Measurements from ENCODE around the gene PRKCH.

PRKCH gene

GRCh38 chr14:61328626-61329262, 7.4 kb downstream of the PRKCH start:
- no peaks in the 10 kb centered on the region for H3K36me3 ChIP-seq (ENCODE audit: control insufficient read depth in 2 of 2, insufficient read depth in 1 of 2, low read length in 2 of 2)
- H3K27ac ChIP-seq (ENCODE audit: extremely low read depth, low read depth, low read length): no peak overlapping the region
- no peak for TF ChIP-seq PRDM10 (tag by site-specific recombination; IDR thresholded peaks at IDR 0.05)
- no peak for TF ChIP-seq ZNF16 (tag by site-specific recombination; IDR thresholded peaks at IDR 0.05; ENCODE audit: low read depth)
- TF ChIP-seq ZNF560 (tag by site-specific recombination; IDR thresholded peaks at IDR 0.05; ENCODE audit: borderline replicate concordance): no peak
- no peak for TF ChIP-seq ZNF621 (tag by site-specific recombination; IDR thresholded peaks at IDR 0.05)
- TF ChIP-seq OSR2 (tag by site-specific recombination; IDR thresholded peaks at IDR 0.05): peak; percentile 59
- ChIA-PET POLR2A (interaction anchor here (0.6 kb wide), 1 partner anchor 1921 kb away, joined by 3 read pairs; no protein-coding TSS in a partner anchor), CTCF (no interaction called here)
- peaks cover 12% of the 10 kb centered on the region; the same call in 1 of the 2 replicates for H3K4me1 ChIP-seq (ENCODE audit: control insufficient read depth, insufficient read depth, low read length)
- H3K9me3 ChIP-seq (ENCODE audit: control insufficient read depth, insufficient read depth, low read depth, low read length): no peaks in the 10 kb centered on the region
- no peak overlapping the region for H3K4me3 ChIP-seq (ENCODE audit: low read depth, low read length)

- Histone ChIP-seq H3K36me3 (ENCODE audit: control insufficient read depth in 2 of 2, insufficient read depth in 1 of 2, low read length in 2 of 2) (no peaks in the 10 kb centered on the region), H3K4me3 (ENCODE audit: low read depth, low read length) (no peak overlapping the region), H3K4me1 (ENCODE audit: control insufficient read depth, insufficient read depth, low read length) (peaks cover 12% of the 10 kb centered on the region; the same call in 1 of the 2 replicates), H3K27ac (ENCODE audit: extremely low read depth, low read depth, low read length) (no peak overlapping the region), H3K9me3 (ENCODE audit: control insufficient read depth, insufficient read depth, low read depth, low read length) (no peaks in the 10 kb centered on the region)
- POLR2A ChIA-PET: no interaction called here
- CTCF ChIA-PET: no interaction called here
- TF ChIP-seq ZBTB11 (tag by site-specific recombination; conservative IDR thresholded peaks at IDR 0.05; ENCODE audit: low read depth) (no peak), ZFHX2 (tag by site-specific recombination; conservative IDR thresholded peaks at IDR 0.05) (no peak)
Measured at GRCh38 chr14:61329478-61330051, 8.2 kb downstream of the PRKCH start.

- H3K9me3 ChIP-seq (ENCODE audit: control insufficient read depth, insufficient read depth, low read depth, low read length): no peaks in the 10 kb centered on the region
- TF ChIP-seq GLIS2 (tag by site-specific recombination; IDR thresholded peaks at IDR 0.05): no peak
- H3K4me3 ChIP-seq (ENCODE audit: low read depth, low read length): no peak overlapping the region
- CTCF ChIA-PET: no interaction called here
- H3K4me1 ChIP-seq (ENCODE audit: control insufficient read depth, insufficient read depth, low read length): peaks cover 12% of the 10 kb centered on the region; the same call in 1 of the 2 replicates
- POLR2A ChIA-PET: no interaction called here
- no peak overlapping the region for H3K27ac ChIP-seq (ENCODE audit: extremely low read depth, low read depth, low read length)
- H3K36me3 ChIP-seq (ENCODE audit: control insufficient read depth in 2 of 2, insufficient read depth in 1 of 2, low read length in 2 of 2): no peaks in the 10 kb centered on the region
Measured at GRCh38 chr14:61330511-61330910, 9.1 kb downstream of the PRKCH start.

DNA sequence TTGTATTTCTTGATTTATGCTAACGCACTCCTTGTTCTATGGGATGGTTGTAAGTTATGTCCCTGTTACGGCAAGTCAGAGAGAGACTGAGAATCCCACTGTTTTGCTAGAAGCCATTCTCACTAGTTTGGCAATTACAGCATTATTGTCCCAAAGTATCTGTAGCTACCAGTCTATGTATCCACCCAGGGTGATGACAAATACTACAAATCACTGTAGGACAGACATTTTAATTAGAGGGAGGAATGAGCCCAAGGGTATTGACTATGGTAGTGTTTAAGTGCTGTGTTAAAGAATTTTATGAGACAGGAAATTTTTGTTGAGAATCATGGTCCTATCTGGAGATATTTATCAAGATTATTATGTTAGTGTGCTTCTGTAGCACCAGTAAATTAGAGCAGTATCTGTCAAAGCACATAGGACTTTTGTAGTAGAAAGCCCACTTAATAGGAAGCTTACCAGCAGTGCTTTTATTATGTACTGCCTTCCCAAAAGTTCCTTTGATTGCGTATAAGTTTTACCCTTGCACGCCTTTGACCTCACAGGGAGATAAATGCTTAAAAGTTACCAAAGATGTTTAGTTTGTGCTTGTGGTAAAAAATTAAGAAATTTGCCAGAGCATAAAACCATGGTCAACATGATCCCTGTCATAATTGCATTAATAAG, 10.7 kb downstream of the PRKCH start:
- Histone ChIP-seq H3K9me3 (ENCODE audit: control insufficient read depth, insufficient read depth, low read depth, low read length) (no peaks in the 10 kb centered on the region), H3K27ac (ENCODE audit: extremely low read depth, low read depth, low read length) (0 out of 2 replicates have a peak overlapping the region, but pooled peaks have one; percentile 53), H3K4me3 (ENCODE audit: low read depth, low read length) (no peak overlapping the region), H3K4me1 (ENCODE audit: control insufficient read depth, insufficient read depth, low read length) (peaks cover 12% of the 10 kb centered on the region; the same call in 1 of the 2 replicates), H3K36me3 (ENCODE audit: control insufficient read depth in 2 of 2, insufficient read depth in 1 of 2, low read length in 2 of 2) (no peaks in the 10 kb centered on the region)
- ChIA-PET POLR2A (no interaction called here), CTCF (no interaction called here)
- no peak for TF ChIP-seq ZNF514 (tag by site-specific recombination; IDR thresholded peaks at IDR 0.05)
- TF ChIP-seq PRDM2 (tag by site-specific recombination; IDR thresholded peaks at IDR 0.05; ENCODE audit: borderline replicate concordance): no peak
- TF ChIP-seq GLI2 (tag by site-specific recombination; IDR thresholded peaks at IDR 0.05; ENCODE audit: borderline replicate concordance, low read depth): peak; percentile 81
